Tongue (tissue), 2 donors: ENCODE data around the gene CD2AP. TPM values are rescaled to one million over a fixed set of nuclear protein-coding genes. Genes with fewer than 3 reads are reported as not detected.

Experiments
- small RNA-seq: library from RNA; depleted of rRNA; stranded (forward); fragments of <200 nt; gene quantifications from one replicate; pipeline ENCODE3, GENCODE V24; 2014; ENCODE audit warnings: low replicate concordance
- total RNA-seq: library from RNA; depleted of rRNA; stranded (reverse); fragments of >200 nt; gene quantifications from one replicate; pipeline ENCODE4 v1.2.3, GENCODE V29; 2014

Gene CD2AP
- total RNA-seq, 1 donor from 2014 or later = 34.9 TPM

Small RNAs within 50 kb of the gene (small RNA-seq; reads per million reads assigned to genes)
- not detected for gene RF00019

Other genes with a start within 250 kb of the CD2AP start
- 17.4 TPM for gene TNFRSF21, start 167.9 kb upstream of the CD2AP start, total RNA-seq
- 2.6 TPM for gene ADGRF4, start 220.8 kb downstream of the CD2AP start, total RNA-seq